Epithelial cell of esophagus (primary cell): ENCODE data around the gene FAM241B.

Experiments used
- DNase-seq: peaks from one replicate; pipeline ENCODE4 v3.0.0; 2010; ENCODE audit warnings: low read depth
- H3K4me3 ChIP-seq: 2 replicates; pipeline ENCODE4 v1.5.1; 2011; ENCODE audit warnings: mild to moderate bottlenecking, low read length, control low read depth
- TF ChIP-seq, protein P1 (sequence below): IDR thresholded peaks from 2 replicates; pipeline ENCODE4 v1.5.1; 2011; ENCODE audit warnings: low read depth, mild to moderate bottlenecking, low read length, control low read depth, inconsistent platforms; ENCODE audit not compliant: insufficient read depth; ENCODE audit errors: missing control alignments

FAM241B gene

DNA sequence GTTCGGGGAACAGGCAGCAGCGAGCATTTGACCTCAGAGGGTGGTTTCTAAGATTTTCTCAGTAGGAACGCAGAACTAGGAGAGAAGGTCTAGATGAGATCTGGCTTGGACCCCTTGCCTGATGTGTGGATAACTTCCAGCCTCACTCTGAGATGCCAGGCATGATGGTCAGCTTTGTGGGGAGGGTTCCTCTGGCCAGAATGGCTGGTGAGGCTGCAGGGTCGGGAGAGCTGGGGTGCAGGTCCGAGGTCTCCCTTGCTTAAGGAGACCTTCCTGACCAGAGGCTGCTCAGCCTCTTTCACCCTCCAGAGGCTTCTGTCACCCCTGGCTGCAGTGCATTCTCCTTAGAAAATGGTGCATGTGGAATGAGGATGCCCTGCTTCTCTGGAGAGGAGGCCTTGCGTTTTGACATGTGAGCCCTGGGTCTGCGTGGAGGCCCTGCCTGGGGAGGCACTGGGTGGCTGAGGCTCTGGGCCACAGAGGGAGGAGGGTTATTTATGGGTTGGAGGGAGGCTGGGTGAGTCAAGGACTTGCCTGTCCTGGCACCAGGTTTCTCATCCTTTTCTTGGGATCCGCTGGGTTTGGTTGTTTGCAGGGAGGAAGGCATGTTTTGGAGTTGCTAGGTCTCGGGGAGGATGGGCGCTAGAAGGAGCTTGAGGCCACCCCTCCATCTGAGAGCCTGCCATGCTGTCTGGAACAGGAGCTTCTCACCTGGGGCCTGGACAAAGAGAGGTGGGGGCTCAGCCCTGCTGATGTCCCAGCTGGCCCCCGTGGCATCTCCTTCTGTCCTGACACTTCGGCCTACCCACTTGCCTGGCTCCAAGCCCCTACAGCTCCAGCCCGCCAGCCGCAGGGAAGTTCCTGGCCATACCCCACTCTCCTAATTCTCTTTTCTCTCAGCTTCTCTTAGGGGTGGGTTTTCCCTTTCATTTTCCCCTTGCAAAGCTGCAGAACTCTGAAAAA, 3.9 kb downstream of the FAM241B start:
- no peak overlapping the region for H3K4me3 ChIP-seq
- DNase-seq, result no peak
- TF ChIP-seq, protein P1, sequence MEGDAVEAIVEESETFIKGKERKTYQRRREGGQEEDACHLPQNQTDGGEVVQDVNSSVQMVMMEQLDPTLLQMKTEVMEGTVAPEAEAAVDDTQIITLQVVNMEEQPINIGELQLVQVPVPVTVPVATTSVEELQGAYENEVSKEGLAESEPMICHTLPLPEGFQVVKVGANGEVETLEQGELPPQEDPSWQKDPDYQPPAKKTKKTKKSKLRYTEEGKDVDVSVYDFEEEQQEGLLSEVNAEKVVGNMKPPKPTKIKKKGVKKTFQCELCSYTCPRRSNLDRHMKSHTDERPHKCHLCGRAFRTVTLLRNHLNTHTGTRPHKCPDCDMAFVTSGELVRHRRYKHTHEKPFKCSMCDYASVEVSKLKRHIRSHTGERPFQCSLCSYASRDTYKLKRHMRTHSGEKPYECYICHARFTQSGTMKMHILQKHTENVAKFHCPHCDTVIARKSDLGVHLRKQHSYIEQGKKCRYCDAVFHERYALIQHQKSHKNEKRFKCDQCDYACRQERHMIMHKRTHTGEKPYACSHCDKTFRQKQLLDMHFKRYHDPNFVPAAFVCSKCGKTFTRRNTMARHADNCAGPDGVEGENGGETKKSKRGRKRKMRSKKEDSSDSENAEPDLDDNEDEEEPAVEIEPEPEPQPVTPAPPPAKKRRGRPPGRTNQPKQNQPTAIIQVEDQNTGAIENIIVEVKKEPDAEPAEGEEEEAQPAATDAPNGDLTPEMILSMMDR, result no peak

DNA sequence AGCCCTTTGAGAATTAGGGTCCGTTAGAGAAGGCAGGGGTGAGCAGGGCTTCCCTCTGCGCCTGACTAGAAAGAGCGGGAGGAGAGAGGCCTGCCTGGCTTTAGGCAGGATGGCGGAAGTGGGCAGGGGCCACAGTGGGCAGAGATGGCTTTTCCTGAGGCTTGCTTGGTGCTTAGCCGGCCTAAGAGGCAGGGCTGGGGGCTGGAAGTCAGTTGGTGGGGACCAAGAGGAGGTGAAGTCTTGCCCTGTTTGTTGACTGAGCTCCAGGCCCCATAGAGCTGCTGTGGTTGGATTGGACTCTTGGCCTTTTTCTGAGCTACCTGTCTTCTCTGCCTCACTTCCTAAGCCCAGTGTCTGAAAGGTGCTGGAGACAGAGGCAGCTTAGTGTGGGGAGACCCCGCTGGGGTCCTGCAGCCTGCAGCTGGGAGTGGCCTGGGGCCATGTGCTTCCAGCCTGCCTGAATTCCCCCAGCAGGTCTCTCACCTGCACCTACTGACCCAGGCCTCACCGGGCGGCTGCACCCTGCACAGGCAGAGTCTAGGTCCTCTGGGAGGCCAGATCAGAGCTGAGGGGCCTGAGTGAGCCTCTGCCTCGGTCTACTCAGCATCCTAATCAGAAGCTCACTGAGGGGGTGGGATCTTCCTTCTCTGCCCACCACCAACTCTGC, 4.8 kb downstream of the FAM241B start:
- TF ChIP-seq, protein P1, result no peak
- H3K4me3 ChIP-seq, result no peak overlapping the region
- no peak for DNase-seq

DNA sequence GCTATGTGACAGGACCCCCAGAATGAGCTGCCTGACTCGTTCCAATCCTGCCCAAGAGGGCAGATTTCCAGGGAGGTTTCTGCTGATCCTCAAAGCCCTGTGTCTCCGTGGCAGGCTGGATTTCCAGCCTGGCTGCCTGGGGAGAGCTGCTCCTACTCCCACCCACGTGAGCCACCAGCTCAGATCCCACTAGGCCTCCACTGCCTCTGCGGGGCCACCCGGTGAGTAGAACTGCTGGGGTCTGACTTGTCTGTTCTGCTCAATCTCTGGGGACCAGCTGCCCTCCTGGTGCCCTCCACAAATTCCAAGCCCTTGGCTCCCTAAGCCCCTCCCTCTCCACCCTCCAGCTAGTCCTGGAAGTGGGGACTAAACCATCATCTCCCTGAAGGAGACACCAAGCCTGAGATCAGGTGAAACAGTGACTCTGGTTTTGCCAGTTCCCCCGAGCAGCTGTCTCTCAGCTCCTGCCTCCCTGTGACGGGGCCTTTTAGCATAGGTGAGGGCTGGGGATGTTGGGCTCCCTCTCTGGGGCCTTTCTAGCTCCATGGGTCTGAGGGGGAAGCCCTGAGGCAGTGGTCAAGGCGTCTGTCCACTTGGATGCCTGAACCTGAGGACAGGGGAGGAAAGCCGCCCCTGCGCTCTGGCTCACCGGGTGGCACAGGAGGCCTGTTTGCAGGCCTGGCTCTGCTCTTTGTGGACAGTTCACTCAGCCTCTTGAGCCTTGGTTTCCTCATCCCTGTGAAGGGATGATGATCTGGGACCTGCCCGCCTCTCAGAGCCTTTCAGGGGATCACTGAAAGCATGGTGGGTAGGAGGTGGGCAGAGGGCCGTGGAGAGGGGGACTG, 5.6 kb downstream of the FAM241B start:
- no peak overlapping the region for H3K4me3 ChIP-seq
- TF ChIP-seq, protein P1, result no peak
- DNase-seq, result no peak

DNA sequence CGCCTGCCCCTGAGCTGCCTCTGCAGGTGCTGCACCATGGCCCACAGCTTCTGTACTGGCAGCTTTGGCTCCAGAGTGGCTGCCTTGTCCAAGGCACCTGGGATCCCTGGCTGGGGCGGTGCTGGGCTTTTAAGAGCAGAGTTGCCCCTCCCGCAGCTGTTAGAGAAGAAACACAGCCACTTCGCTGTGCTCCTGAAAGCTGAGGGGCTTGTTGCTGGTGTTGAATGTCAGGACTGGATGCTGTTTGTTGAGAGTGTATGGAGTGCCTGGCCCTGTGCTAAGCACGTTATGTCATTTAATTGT, 6.2 kb downstream of the FAM241B start:
- no peak overlapping the region for H3K4me3 ChIP-seq
- TF ChIP-seq, protein P1, result no peak
- DNase-seq, result no peak

DNA sequence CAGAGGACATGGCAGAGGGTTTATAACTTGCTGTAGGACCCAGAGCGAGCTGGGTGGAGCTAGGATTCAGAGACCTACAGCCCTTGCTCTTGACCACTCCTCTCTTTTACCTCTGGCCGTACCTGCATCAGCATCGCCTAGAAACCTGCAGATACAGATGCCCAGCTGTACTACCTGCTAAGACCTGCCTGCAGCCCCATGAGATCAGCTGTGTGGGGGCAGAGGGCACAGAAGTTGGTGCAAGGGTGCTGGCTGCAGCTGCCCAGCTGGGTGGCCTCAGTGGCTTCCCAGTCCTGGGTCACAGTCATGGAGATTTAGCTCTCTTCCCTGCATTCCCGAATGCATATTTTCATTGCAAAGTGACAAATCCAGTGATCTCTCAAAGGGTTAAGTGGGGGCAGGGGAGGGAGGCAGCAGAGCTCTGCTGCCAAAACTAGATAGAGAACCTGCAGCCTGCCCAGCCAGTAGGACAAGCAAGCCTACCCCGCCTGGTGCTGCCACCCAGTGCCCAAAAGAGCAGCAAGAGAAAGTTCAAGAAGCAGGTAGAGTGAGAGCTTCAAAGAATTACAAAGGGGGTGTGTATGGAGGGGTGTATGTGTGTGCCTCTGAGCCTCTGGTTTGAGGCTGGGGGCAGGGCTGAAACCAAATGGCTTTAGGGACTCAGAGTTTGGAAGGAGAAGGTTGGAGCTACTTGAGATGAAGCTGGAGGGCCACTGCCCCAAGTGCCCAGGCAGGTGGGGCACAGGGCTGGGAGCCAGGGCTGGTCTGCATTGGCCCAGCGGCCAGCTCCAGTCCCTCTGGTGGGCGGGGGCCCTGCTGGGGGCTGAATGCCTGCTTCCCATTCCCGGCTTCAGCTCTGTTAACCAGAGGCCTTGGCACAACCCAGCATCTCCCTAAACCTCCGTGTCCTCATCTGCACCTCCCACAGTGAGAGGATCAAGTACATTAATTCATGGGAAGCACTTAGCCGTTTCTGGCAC, 6.9 kb downstream of the FAM241B start:
- peak; percentile 66 for DNase-seq
- H3K4me3 ChIP-seq, result no peak overlapping the region
- TF ChIP-seq, protein P1, result peak; percentile 75

DNA sequence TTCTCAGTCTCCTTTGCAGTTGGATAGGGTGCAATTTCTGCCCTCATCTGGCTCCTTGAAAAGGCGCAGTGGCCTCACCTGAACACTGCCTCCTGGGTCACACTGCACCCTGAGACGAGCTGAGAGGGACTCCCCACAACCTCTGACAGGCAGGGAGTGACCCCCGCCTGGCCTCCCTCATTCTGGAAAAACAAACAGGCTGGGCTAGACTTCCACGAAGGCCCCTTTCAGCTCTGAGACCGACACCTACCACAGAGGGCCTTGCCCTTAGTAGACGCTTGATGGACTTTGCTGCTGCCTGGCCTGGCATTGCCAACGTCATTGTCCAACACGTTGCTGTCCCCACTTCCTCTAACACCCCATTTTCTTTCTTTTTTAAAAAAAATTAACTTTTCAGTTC, 8.6 kb downstream of the FAM241B start:
- TF ChIP-seq, protein P1, result no peak
- DNase-seq, result no peak
- H3K4me3 ChIP-seq, result no peak overlapping the region
